ENCODE measurements around the gene CD300H. TPM values are rescaled to one million over a fixed set of nuclear protein-coding genes. Genes with fewer than 3 reads are reported as not detected.

CD300H gene
- total RNA-seq: not detected in 3 replicates
- long read RNA-seq: 0 reads

GRCh38 chr17:74567397-74567796 is at the start of gene CD300H:
Gene CD300H (minus strand): TSS chr17:74567509.
- no peak for DNase-seq (ENCODE audit: low spot score)
- H3K27me3 Mint-ChIP-seq (ENCODE audit: low read depth): peaks cover 15% of the 10 kb centered on the region
- H3K36me3 Mint-ChIP-seq (ENCODE audit: low read depth): no peaks in the 10 kb centered on the region
- peak within 1 kb of the TSS; percentile 86 for H3K27ac Mint-ChIP-seq (ENCODE audit: unreplicated experiment)
- TF ChIP-seq, protein P1, sequence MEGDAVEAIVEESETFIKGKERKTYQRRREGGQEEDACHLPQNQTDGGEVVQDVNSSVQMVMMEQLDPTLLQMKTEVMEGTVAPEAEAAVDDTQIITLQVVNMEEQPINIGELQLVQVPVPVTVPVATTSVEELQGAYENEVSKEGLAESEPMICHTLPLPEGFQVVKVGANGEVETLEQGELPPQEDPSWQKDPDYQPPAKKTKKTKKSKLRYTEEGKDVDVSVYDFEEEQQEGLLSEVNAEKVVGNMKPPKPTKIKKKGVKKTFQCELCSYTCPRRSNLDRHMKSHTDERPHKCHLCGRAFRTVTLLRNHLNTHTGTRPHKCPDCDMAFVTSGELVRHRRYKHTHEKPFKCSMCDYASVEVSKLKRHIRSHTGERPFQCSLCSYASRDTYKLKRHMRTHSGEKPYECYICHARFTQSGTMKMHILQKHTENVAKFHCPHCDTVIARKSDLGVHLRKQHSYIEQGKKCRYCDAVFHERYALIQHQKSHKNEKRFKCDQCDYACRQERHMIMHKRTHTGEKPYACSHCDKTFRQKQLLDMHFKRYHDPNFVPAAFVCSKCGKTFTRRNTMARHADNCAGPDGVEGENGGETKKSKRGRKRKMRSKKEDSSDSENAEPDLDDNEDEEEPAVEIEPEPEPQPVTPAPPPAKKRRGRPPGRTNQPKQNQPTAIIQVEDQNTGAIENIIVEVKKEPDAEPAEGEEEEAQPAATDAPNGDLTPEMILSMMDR (IDR thresholded peaks at IDR 0.05): no peak
- peaks cover 24% of the 10 kb centered on the region for H3K4me1 Mint-ChIP-seq (ENCODE audit: low read depth)
- peaks cover 4% of the 10 kb centered on the region for H3K9me3 Mint-ChIP-seq (ENCODE audit: low read depth)
- no peak within 1 kb of the TSS for H3K4me3 Mint-ChIP-seq (ENCODE audit: unreplicated experiment)

DNA sequence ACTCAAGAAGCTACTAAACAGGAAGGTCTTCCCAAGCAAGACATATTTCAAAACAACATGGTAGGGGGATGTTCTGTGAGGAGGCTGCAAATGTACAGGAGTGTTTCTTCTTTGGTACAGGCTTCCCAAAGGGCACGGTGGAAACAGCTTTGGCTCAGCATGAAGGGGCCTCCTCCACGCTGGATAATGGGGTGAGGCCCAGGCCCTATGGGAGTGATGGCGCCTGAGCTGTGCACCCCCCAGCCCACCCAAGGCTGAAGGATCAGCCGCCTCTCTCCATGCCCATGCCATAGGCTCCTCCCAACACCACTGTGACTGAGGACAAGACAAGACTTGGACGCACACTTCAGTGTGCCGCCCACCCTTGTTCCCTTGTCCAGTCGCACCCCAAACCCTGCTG is 49.4 kb upstream of the CD300H start:
- H3K4me1 Mint-ChIP-seq (ENCODE audit: low read depth): no peaks in the 10 kb centered on the region
- DNase-seq (ENCODE audit: low spot score): no peak
- peaks cover 46% of the 10 kb centered on the region for H3K27me3 Mint-ChIP-seq (ENCODE audit: low read depth)
- H3K4me3 Mint-ChIP-seq (ENCODE audit: unreplicated experiment): no peak overlapping the region
- no peak overlapping the region for H3K27ac Mint-ChIP-seq (ENCODE audit: unreplicated experiment)
- H3K9me3 Mint-ChIP-seq (ENCODE audit: low read depth): no peaks in the 10 kb centered on the region
- no peaks in the 10 kb centered on the region for H3K36me3 Mint-ChIP-seq (ENCODE audit: low read depth)
- TF ChIP-seq, protein P1 (IDR thresholded peaks at IDR 0.05): no peak

DNA sequence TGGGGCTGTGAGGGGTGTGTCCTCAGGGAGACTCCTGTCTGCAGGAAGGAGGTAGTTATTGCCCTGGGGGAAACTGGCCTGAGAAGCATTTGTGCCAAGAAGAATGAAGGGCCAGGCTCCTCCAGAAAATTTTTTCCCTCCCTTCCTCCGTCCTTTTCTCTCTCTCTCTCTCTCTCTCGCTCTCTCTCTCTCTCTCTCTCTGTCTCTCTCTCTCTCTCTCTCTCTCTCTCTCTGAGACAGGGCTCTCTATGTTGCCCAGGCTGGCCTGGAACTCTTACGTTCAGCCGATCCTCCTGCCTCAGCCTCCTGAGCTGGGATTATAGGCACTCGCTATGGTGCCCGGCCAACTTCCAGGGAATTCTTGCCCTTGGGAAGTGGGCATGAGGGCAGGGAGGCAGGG is 44.7 kb upstream of the CD300H start:
- Mint-ChIP-seq H3K4me1 (ENCODE audit: low read depth) (peaks cover under 1% of the 10 kb centered on the region), H3K9me3 (ENCODE audit: low read depth) (peaks cover 3% of the 10 kb centered on the region), H3K27me3 (ENCODE audit: low read depth) (peaks cover 22% of the 10 kb centered on the region), H3K4me3 (ENCODE audit: unreplicated experiment) (no peak overlapping the region), H3K27ac (ENCODE audit: unreplicated experiment) (no peak overlapping the region), H3K36me3 (ENCODE audit: low read depth) (peaks cover 2% of the 10 kb centered on the region)
- no peak for DNase-seq (ENCODE audit: low spot score)
- TF ChIP-seq, protein P1 (IDR thresholded peaks at IDR 0.05): no peak

DNA sequence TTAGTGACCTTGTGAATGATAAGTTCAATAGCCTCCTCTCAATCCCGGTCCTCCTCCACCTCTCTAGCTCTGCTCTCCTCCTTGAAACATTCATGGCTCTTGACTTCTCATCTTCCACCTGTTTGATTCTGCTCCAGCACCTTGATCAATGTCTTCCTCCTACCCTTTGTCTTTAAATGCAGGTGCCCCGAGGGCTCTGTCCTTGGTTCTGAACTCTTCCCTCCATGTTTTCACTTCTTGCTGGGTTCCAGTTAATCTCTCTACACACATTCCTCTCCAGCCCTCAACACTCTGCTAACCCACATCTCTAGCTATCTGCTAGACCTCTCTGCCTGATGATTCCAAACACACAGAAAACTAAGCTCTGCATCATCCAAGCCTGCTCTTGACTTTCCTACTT is 42.8 kb upstream of the CD300H start:
- H3K4me3 Mint-ChIP-seq (ENCODE audit: unreplicated experiment): no peak overlapping the region
- H3K9me3 Mint-ChIP-seq (ENCODE audit: low read depth): peaks cover 3% of the 10 kb centered on the region
- peaks cover 2% of the 10 kb centered on the region for H3K36me3 Mint-ChIP-seq (ENCODE audit: low read depth)
- no peak overlapping the region for H3K27ac Mint-ChIP-seq (ENCODE audit: unreplicated experiment)
- TF ChIP-seq, protein P1 (IDR thresholded peaks at IDR 0.05): no peak
- peaks cover 8% of the 10 kb centered on the region for H3K27me3 Mint-ChIP-seq (ENCODE audit: low read depth)
- no peak for DNase-seq (ENCODE audit: low spot score)
- peaks cover 12% of the 10 kb centered on the region for H3K4me1 Mint-ChIP-seq (ENCODE audit: low read depth)

DNA sequence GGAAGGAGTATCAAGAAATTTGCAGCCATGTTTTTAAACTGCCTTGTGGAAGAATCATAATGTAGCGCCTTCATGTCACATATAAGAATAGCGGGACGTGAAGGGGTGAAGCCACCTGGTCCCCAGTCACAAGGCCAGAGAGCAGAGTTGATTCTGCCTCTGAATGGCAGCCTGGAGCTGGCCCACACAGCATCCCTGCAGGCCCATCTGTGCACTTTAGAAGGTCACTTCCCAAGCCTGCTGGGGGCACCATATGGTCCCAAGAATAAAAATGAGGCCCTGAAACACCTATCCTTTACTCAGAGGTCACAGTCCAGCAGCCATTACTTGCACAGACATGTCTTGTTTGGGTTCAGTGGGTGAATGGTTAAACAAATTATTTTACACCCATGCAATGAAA is 41.2 kb upstream of the CD300H start:
- Mint-ChIP-seq H3K27me3 (ENCODE audit: low read depth) (peaks cover 5% of the 10 kb centered on the region), H3K36me3 (ENCODE audit: low read depth) (peaks cover 2% of the 10 kb centered on the region), H3K4me3 (ENCODE audit: unreplicated experiment) (no peak overlapping the region), H3K4me1 (ENCODE audit: low read depth) (peaks cover 18% of the 10 kb centered on the region), H3K9me3 (ENCODE audit: low read depth) (peaks cover 3% of the 10 kb centered on the region), H3K27ac (ENCODE audit: unreplicated experiment) (no peak overlapping the region)
- no peak for DNase-seq (ENCODE audit: low spot score)
- TF ChIP-seq, protein P1 (IDR thresholded peaks at IDR 0.05): no peak
